ENCODE data around the gene SRCAP.
"Not testable (repeated sequence)": the region's sequence is repeated elsewhere in the genome, so short reads cannot be mapped to it uniquely, and the experiment has no call there.

Gene SRCAP

DNA sequence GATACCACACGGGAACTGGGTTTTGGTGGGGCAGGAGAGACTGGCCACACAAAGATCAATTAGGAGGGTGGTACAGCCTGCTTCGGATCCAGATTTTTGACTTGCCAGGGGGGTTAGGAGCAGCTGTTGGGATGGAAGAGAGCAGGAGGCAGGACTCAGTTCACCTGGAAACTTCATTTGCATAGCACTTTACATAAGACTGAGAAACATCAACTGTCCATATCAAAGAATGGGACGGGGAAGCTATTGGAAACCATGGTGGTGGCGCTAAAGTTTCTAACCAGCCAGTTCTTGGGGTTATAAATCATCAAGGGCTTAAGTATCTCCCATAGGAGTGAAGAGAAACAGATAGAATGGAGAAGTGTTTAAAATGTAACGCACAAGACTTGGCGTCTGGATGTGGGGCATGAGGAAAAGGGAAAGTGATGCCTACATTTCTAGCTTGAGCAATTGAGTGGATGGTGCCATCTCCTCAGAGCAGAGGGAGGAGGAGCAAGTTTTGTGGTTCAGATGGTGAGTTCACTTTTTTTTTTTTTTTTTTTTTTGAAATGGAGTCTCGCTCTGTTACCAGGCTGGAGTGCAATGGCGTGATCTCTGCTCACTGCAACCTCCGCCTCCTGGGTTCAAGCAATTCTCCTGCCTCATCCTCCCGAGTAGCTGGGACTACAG is 6.4 kb upstream of the SRCAP start:
- no peak for TF ChIP-seq CTCF (IDR thresholded peaks at IDR 0.05; ENCODE audit: extremely low read depth, missing control alignments)
- DNase-seq (ENCODE audit: low spot score): no peak

- DNase-seq (ENCODE audit: low spot score): no peak
- no peak for TF ChIP-seq CTCF (IDR thresholded peaks at IDR 0.05; ENCODE audit: extremely low read depth, missing control alignments)
Observed at GRCh38 chr16:30694926-30695693, 3.9 kb upstream of the SRCAP start.

GRCh38 chr16:30696646-30697045 is 2.3 kb upstream of the SRCAP start:
- not testable (repeated sequence) for DNase-seq (ENCODE audit: low spot score)

- TF ChIP-seq CTCF (IDR thresholded peaks at IDR 0.05; ENCODE audit: extremely low read depth, missing control alignments): no peak
- peak; percentile 94 for DNase-seq (ENCODE audit: low spot score)
Observed at GRCh38 chr16:30697264-30698138, 1.5 kb upstream of the SRCAP start.

- no peak for TF ChIP-seq CTCF (IDR thresholded peaks at IDR 0.05; ENCODE audit: extremely low read depth, missing control alignments)
- DNase-seq (ENCODE audit: low spot score): peak; percentile 99
Observed at GRCh38 chr16:30698139-30698815, 694 bp upstream of the SRCAP start.

GRCh38 chr16:30699615-30700099 is 686 bp downstream of the SRCAP start:
- DNase-seq (ENCODE audit: low spot score): no peak
- TF ChIP-seq CTCF (IDR thresholded peaks at IDR 0.05; ENCODE audit: extremely low read depth, missing control alignments): no peak

GRCh38 chr16:30700491-30700890 is 1.5 kb downstream of the SRCAP start:
- TF ChIP-seq CTCF (IDR thresholded peaks at IDR 0.05; ENCODE audit: extremely low read depth, missing control alignments): no peak
- DNase-seq (ENCODE audit: low spot score): no peak
